Stimulated activated naive CD8-positive, alpha-beta T cell treated with anti-CD3 and anti-CD28 coated beads, Interleukin-15, Interleukin-2, amounts not matched to agents 100 U/mL and 50 U/mL, for 24 hours (primary cell): ENCODE results near the gene BCAP31.
A peak's percentile ranks its signal among the peaks of the same experiment; 100 is the strongest.
"Not testable (repeated sequence)": the region's sequence is repeated elsewhere in the genome, so short reads cannot be mapped to it uniquely, and the experiment has no call there.

Experiments used
- ATAC-seq: fragments of 150-1000 bp; cut with Tn5 transposase; one replicate; pipeline ENCODE4 v1.10.0; 2021
- DNase-seq: peaks from one replicate; pipeline ENCODE4 v3.0.0; 2021

BCAP31 gene

DNA sequence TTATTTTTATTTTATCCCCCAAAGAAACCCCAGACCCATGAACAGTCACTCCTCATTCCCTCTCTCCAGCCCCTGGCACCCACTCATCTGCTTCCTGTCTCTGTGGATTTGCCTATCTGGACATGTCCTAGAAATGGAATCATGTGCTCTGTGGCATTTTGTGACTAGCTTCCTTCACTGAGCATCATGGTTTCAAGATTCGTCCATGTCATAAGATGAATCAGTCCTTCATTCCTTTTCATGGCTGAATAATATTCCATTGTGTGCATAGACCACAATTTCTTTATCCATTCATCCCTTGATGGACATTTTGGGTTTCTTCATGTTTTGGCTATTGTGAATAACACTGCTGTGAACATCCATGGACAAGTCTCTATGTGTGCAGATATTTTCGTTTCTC lies 10.7 kb upstream of the BCAP31 start:
- ATAC-seq (no peak), DNase-seq (no peak)

DNA sequence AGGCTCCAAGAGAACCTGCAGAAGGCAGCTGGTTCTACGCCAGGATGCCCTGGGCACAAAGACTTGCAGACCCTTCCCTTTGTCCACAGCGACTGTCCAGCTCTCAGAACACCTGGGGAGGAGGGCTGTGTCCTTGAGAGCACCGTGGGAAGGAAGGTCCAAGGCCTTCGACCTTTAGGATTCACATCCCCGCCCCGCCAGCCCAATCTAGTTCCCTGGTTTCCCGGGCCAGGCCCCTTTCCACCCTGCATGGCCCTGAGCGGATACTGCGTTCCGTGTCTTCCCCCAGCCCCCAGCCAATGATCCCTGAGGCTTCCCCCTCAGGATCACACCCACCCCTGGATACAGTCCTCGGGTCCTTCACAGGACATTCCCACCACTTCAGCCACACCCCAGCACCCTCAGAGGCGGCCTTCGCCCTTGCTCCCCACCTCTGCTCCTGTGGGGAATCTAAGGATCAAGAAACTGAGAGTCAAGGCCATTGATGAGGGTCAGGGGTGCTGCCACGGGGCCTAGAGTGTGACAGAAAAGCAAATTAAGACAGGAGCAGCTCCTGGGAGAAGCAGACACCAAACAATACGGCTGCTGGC lies 9.6 kb upstream of the BCAP31 start:
- DNase-seq (no peak), ATAC-seq (no peak)

DNA sequence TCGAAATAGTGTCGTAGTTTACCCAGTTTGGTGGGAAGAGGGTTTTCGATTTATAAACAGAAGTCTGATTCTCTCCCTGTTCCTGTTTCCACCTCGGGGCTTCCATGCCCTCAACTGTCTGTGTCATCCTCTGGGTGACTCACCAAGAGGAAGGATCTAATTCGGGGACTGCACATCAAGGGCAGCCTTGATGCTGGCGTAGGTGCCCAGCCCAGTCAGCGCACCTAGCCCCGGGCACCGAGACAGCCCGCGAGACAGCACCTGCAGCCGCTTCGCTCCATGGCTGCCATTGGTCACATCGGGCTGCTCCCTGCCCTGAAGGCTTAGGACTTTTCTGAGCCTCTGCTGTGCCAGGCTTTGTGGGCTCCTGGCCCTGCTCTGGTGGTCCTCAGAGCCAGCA lies 8.2 kb upstream of the BCAP31 start:
- DNase-seq (no peak), ATAC-seq (no peak)

DNA sequence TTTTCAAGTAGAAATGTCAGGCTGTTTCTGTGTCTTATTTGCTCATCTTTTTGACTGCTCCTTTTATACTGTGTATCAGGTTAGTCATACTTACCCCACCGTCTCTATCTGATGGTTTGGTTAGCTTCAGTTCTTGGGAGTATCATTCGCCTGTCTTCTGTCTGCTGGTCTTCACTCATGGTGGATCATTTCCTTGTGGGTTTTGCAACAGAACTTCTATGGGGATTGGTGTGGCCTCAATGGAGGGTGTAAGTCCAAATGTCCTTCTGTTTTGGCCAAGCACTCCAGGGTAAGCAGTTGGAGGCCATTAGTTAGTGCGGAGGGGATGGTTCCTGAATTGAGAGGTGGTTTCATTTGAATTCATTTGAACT lies 7.6 kb upstream of the BCAP31 start:
- ATAC-seq, result no peak

DNA sequence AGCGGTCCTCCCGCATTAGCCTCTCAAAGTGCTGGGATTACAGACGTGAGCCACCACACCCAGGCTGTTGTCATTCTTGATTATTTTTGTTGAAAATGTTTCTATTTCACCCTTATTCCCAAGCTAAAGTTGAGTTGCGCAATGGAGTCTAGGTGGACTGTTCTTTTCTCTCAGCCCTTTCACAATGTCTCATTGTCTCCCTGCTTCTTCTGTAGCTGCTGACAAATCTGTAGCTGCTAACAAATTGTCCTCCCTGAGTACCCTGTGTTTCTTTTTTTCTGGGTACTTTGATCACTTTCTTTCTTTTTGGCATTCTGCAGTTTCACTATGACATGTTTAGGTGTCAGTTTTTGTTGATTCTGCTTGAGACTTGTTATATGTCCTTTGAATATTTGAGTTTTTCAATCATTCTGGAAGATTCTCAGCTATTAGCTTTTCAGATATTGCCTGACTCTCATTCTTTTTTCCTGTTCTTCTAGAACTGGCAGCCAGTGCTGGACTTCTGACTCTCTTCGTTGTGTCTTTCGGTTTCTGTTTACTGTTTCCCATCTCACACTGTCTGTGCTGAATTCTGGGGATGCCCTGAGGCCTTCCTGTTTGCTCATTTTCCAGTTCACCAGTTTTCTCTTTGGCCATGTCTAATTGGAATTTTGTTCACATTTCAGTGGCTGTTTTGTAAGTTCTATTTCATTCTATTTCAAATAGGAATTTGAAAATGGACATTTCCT lies 7.1 kb upstream of the BCAP31 start:
- DNase-seq (no peak), ATAC-seq (no peak)

More for the DNA sequence above, 7.6 kb upstream of the BCAP31 start:
- DNase-seq, result no peak

DNA sequence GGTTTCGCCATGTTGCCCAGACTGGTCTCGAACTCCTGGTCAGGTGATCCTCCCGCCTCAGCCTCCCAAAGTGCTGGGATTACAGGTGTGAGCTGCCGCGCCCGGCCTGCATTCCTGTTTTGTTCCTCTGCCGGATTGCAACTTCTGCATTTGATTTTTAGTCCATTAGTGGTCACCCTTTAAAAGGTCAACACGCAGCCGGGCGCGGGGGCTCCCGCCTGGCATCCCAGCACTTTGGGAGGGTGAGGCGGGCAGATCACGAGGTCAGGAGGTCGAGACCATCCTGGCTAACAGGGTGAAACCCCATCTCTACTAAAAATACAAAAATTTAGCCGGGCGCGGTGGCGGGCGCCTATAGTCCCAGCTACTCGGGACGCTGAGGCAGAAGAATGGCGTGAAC lies 5.9 kb upstream of the BCAP31 start:
- not testable (repeated sequence) for DNase-seq, ATAC-seq

DNA sequence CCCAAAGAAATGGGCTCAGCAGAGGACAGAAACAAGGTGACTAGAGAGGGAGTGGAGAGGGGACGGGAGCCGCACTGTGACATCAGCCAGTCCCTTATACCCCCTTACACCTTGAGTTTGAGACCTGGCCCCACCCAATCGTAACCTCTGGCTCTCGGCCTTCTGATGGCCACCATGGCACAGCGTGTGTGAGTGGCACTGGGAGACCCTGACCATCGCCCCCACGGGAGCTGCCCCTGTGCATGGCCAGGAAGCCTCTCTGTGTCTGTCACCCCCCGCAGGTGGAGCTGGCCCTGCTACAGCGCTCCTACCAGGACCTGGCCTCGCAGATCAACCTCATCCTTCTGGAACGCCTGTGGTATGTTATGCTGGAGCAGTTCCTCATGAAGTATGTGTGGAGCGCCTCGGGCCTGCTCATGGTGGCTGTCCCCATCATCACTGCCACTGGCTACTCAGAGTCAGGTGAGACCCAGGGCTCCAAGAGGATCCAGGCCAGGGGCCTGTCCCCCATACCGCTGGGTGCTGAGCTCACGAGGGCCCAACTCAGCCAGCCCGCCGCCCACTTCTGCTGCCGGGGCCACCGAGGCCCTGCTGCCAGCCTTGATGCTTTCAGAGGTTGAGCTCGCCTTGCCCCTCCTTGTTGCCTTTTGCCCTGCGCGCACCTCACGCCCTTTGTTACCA lies 4.9 kb upstream of the BCAP31 start:
- DNase-seq, result no peak

DNA sequence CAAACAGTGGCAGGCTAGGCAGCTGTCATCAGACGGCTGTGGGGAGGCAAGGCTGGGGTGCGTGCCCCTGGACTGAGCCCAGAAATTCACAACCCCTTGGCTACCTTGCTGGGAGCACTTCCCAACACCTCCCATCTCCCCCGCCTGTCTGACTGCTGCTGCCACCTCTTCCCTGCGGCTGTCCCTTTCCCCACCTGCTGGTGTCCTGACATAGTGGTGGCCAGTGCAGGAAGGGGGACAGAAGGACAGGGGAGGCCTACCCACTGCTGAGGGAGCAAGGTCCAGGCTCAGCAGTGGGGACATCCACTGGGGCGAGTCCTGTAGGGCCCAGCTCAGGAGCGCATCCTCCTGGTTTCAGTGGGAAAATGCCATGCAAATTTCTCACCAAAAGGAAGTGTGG lies 3.9 kb upstream of the BCAP31 start:
- ATAC-seq, result no peak
- no peak for DNase-seq

More for the DNA sequence above, 4.9 kb upstream of the BCAP31 start:
- no peak for ATAC-seq

DNA sequence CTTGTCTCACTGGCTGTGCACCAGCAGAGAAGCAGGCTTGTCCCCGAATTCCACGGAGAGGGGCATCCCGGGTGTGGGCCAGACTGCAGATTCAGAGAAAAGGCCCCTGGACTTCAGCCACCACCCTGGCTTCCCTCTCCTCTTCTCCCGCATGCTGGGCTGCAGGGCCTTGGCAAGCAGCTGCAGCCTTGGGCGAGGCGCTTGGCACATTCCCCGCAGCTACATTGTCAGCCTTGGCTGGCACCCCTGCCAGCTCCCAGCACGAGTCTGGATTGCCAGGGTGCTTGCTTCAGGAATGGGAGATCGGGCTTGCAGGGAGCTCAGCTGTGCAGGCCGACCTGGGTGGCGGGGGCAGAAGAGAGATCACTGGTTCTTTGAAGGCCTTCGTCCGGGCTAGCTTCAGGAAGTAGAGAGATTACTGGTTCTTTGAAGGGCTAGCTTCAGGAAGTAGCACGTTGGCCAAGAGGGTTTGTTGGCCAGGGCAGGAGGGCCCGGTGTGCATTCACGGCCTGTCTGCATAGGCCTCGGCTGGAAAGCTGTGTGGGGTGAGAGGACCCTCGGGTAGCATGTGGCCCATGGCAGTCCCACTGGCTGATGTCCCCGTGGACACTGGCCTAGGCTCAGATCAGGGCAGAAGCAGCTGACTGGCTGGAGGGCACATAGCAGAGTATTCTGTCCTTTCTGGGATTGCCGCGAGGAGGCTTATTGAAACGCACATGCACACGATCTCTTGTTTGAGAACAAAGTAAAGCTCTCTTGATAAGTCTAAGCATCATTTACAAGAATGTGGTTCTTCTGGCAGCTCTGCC lies 3.1 kb upstream of the BCAP31 start:
- ATAC-seq, result no peak

DNA sequence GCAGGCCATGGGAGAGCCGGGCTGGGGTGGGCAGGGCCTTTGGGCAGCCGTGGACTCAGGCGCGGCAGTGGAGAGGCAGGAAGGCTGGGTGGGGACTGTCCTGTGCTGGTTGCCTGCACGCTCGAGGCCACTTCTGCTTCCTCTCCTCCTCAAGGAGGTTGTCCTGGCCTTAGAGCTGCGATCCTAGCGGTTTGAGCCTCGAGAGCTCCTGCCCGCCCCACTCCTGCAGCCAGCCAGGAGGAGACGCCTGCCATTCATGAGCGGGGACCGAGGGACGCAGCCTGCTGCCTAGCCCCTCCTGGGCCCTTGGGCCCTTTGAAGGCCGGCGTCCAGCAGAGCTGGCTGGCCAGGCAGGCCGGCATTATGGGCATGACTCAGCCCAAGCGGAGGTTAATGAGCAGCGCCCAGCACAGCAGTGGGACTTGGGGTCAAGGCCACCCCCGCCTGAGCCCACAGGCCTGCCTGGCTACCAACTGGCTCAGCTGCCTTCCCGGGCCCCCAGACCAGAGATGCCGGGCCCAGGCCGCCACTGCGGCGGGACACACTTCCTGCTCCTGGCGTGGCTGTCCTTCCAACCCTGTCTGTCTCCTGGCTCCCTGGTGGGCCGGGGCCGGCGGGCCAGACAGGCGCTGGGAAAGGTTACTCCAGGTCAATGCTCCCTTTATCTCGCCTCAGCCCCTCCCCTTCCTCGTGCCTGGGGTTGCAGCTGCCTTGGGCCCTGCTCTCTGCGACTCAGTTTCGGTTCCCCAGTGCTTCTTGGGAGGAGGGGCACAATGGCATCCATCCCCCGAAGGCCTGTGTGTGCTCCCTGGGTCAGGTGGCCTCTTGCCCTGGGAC lies 2.3 kb upstream of the BCAP31 start:
- ATAC-seq (no peak), DNase-seq (peak; percentile 43)

More for the DNA sequence above, 3.1 kb upstream of the BCAP31 start:
- no peak for DNase-seq

DNA sequence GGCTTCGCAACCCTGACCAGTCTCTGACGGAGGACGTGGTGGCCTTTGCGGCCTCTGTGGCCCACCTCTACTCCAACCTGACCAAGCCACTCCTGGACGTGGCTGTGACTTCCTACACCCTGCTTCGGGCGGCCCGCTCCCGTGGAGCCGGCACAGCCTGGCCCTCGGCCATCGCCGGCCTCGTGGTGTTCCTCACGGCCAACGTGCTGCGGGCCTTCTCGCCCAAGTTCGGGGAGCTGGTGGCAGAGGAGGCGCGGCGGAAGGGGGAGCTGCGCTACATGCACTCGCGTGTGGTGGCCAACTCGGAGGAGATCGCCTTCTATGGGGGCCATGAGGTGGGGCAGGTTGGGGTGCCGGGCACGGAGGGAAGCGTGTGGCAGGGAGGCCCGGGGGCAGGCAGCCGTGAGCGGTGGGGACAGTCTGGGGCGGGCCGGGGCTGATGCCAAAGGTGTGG lies 1.7 kb upstream of the BCAP31 start:
- DNase-seq (no peak), ATAC-seq (no peak)

DNA sequence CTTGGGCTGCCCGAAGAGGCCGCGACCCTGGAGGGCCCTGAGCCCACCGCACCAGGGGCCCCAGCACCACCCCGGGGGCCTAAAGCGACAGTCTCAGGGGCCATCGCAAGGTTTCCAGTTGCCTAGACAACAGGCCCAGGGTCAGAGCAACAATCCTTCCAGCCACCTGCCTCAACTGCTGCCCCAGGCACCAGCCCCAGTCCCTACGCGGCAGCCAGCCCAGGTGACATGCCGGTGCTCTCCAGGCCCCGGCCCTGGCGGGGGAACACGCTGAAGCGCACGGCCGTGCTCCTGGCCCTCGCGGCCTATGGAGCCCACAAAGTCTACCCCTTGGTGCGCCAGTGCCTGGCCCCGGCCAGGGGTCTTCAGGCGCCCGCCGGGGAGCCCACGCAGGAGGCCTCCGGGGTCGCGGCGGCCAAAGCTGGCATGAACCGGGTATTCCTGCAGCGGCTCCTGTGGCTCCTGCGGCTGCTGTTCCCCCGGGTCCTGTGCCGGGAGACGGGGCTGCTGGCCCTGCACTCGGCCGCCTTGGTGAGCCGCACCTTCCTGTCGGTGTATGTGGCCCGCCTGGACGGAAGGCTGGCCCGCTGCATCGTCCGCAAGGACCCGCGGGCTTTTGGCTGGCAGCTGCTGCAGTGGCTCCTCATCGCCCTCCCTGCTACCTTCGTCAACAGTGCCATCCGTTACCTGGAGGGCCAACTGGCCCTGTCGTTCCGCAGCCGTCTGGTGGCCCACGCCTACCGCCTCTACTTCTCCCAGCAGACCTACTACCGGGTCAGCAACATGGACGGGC lies 1.0 kb upstream of the BCAP31 start:
- no peak for DNase-seq
- no peak for ATAC-seq

DNA sequence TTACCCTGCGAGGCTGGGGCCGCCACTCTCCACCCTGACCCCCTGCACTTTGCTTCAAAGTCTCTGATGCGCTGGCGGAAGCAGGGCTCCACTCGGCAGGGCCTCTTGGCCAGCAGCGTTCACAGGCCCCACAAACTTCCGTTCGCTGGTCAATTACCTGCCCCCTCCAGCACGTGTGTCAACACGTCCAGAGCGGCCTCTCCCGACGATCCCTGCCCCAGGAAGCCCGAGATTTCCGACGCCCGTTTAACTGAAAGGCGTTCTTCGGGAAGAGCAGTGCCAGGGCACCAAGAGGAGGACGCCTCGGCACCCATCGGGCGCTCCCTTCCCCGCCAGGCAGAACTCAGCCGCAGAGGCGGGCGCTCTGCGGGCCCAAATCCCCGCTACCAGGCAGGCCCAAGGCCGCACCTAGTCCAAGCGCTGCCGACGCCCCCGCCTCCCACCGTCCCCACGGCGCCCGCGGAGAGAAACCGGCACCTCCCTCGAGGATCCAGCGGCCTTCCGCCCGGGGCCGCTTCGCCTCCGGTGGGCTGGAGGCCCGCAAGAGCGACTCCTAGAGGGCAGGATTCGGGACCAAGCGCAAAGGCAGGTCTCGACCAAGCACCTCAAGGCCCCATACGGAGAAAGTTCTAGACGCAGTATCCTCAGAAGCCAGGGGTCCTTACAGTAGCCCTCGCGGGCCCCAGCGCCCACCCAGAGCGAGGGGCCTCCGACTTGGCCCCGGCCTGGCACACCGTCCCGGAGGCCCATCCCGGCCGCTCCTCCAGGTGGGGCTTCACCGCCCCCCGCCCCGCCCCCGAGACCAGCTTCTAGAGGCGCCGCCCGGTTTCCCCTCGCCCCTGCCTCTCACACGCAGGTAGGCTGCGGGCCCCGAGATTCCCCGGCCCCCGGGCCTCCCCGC lies 586 bp downstream of the BCAP31 start:
- peak; percentile 37 for ATAC-seq

DNA sequence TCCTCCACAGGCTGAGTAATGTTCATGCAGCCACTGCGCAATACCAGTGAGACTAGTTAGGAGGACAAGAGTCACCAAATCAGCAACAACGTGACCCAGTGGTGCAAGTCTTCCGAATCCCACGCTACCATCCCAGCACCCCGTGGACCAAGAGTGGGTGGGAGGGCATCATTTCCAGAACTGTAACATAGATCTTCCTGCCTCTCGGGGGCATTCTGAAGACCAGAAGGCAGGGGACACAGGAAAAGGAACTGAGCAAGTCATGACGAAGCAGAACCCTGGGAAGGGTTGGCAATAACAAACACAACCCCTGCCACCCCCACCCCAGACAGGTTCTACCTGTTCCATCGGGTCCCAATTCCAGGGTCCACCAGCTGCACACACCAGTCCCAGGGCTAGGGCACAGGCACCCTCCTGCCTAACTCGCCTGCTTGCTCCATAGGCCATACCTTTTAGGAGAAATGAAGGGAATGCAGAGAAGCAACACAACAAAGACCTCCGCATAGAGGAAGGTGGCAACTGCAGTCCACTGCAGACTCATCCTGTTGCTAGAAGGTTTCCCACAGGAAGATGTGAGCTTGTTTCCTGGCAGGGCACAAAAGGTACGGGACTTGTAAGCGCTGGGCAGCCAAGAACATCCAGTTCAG lies 1.4 kb downstream of the BCAP31 start:
- DNase-seq (no peak), ATAC-seq (no peak)

More for the DNA sequence above, 586 bp downstream of the BCAP31 start:
- peak; percentile 65 for DNase-seq

DNA sequence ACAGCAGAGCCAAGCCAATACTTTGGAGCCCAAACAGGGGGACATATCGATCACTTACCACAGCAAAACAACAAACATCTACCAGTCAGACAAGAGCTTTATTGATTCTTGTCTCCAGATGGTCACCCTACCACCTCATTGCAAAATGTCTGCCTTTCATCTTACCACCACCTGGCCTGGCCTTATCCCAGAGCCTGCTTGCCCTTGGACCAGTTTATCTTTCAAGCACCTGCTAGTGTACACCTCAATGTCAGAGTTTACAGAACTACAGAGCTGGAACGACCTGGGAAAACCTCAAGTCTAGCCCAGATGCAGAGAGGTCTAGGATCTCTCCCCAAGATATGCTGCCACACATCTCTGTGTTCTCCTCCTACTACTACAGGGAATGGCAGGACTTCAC lies 4.5 kb downstream of the BCAP31 start:
- no peak for DNase-seq
- ATAC-seq, result no peak

DNA sequence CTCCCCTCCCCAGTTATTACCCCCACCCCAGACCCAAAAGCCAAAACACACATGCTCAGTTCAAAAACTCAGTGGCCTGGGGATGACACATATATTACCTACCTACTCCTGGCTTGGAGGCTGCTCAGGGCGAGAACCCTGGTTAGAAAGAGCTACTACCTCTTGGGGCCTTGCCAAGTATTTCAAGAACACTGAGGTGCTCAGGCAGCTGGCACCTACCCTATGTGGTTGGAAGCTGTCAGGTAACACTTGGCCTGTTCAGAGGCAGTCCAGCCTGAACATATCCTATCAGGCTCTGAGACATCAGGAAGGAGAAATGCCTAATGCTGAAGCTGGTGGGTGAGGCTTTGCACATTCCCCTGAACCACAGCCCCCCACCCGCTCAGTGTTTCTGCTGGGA lies 4.9 kb downstream of the BCAP31 start:
- no peak for ATAC-seq
- no peak for DNase-seq

DNA sequence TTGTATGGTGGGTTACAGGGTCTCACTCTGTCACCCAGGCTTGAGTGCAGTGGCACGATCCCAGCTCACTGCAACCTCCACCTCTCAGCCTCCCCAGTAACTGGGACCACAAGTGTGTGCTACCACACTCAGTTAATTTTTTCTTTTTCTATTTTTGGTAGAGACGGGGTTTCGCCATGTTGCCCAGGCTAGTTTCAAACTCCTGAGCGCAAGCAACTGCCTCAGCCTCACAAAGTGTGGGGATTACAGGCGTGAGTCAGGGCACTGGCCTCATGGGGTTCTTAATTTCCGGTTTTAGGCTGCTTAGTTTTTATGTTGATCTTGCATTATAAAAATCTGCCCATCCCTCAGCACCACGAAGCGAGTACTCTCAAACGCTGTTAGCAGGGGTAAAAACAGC lies 6.7 kb downstream of the BCAP31 start:
- ATAC-seq, result no peak
- no peak for DNase-seq

DNA sequence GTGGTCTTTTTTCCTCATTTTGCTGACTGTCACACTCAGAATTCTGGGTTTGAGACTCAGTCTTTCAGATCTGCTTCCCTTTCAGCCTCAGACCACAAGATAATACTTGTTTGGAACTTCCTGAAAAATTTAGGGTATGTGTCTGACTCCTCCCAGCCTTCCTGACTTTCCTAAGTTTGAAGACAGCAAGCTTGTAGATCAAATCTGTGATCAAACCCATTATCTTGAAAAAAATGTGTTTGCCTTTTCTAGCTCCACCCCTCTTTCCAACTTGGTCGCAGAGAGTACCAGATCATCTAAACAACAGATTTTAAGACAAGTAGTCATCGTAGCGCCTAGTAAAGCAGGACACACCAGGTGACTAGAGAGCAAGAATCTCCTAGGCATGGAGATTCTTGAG lies 9.9 kb downstream of the BCAP31 start:
- ATAC-seq, result no peak
- DNase-seq, result no peak
